HEK293 (cell line): ENCODE data around the gene CDC37.

Source experiments
- GFI1B ChIP-seq: fragments of 450-650 bp; formaldehyde crosslinking; IDR thresholded peaks from 2 replicates; pipeline ENCODE4 v1.5.1; 2016; ENCODE audit warnings: missing biosample characterization, missing genetic modification characterization
- GLI2 ChIP-seq: fragments of 450-650 bp; formaldehyde crosslinking; IDR thresholded peaks from 2 replicates; pipeline ENCODE4; 2017; ENCODE audit warnings: missing biosample characterization, missing genetic modification characterization, low read depth, borderline replicate concordance
- GLI4 ChIP-seq: fragments of 450-650 bp; formaldehyde crosslinking; IDR thresholded peaks from 2 replicates; pipeline ENCODE4 v1.5.1; 2016; ENCODE audit warnings: missing biosample characterization, missing genetic modification characterization
- HOXC10 ChIP-seq: sonication (generic); formaldehyde crosslinking; IDR thresholded peaks from 2 replicates; pipeline ENCODE4 v1.8.1; 2023; ENCODE audit warnings: mild to moderate bottlenecking, missing genetic modification reagents
- KLF8 ChIP-seq: fragments of 450-650 bp; formaldehyde crosslinking; IDR thresholded peaks from 2 replicates; pipeline ENCODE4 v1.5.1; 2016; ENCODE audit warnings: missing biosample characterization, missing genetic modification characterization
- KLF9 ChIP-seq: fragments of 450-650 bp; formaldehyde crosslinking; IDR thresholded peaks from 2 replicates; pipeline ENCODE4 v1.5.1; 2016; ENCODE audit warnings: missing biosample characterization, missing genetic modification characterization, low read depth
- MEIS1 ChIP-seq: sonication (generic); formaldehyde crosslinking; IDR thresholded peaks from 2 replicates; pipeline ENCODE4 v1.8.1; 2022; ENCODE audit warnings: missing genetic modification reagents, mild to moderate bottlenecking, borderline replicate concordance
- MZF1 ChIP-seq: fragments of 450-650 bp; formaldehyde crosslinking; IDR thresholded peaks from 2 replicates; pipeline ENCODE4 v1.5.1; 2017; ENCODE audit warnings: missing biosample characterization, missing genetic modification characterization, borderline replicate concordance
- SALL2 ChIP-seq: fragments of 450-650 bp; formaldehyde crosslinking; IDR thresholded peaks from 2 replicates; pipeline ENCODE4 v1.5.0; 2017; ENCODE audit warnings: missing biosample characterization, mild to moderate bottlenecking, missing genetic modification characterization, borderline replicate concordance
- SP3 ChIP-seq: fragments of 450-650 bp; formaldehyde crosslinking; IDR thresholded peaks from 2 replicates; pipeline ENCODE4 v1.5.1; 2016; ENCODE audit warnings: missing biosample characterization, missing genetic modification characterization
- ZFHX2 ChIP-seq: fragments of 450-650 bp; formaldehyde crosslinking; conservative IDR thresholded peaks from 2 replicates; pipeline ENCODE4 v1.5.1; 2016; ENCODE audit warnings: missing biosample characterization, missing genetic modification characterization
- ZFP69B ChIP-seq: fragments of 450-650 bp; formaldehyde crosslinking; IDR thresholded peaks from 2 replicates; pipeline ENCODE4 v1.5.1; 2016; ENCODE audit warnings: missing biosample characterization, missing genetic modification characterization
- ZNF114 ChIP-seq: fragments of 450-650 bp; formaldehyde crosslinking; IDR thresholded peaks from 2 replicates; pipeline ENCODE4 v1.5.0; 2017; ENCODE audit warnings: missing biosample characterization, missing genetic modification characterization
- ZNF121 ChIP-seq: fragments of 450-650 bp; formaldehyde crosslinking; IDR thresholded peaks from 2 replicates; pipeline ENCODE4 v1.5.1; 2016; ENCODE audit warnings: missing biosample characterization, missing genetic modification characterization
- ZNF223 ChIP-seq: fragments of 450-650 bp; formaldehyde crosslinking; IDR thresholded peaks from 2 replicates; pipeline ENCODE4 v1.5.1; 2016; ENCODE audit warnings: missing biosample characterization, missing genetic modification characterization
- ZNF23 ChIP-seq: fragments of 450-650 bp; formaldehyde crosslinking; IDR thresholded peaks from 2 replicates; pipeline ENCODE4 v1.5.1; 2016; ENCODE audit warnings: missing biosample characterization, missing genetic modification characterization, borderline replicate concordance
- ZNF248 ChIP-seq: fragments of 450-650 bp; formaldehyde crosslinking; IDR thresholded peaks from 2 replicates; pipeline ENCODE4 v1.5.1; 2017; ENCODE audit warnings: missing biosample characterization, missing genetic modification characterization
- ZNF311 ChIP-seq: fragments of 450-650 bp; formaldehyde crosslinking; IDR thresholded peaks from 2 replicates; pipeline ENCODE4 v1.5.1; 2017; ENCODE audit warnings: missing biosample characterization, missing genetic modification characterization, borderline replicate concordance
- ZNF423 ChIP-seq: fragments of 450-650 bp; formaldehyde crosslinking; IDR thresholded peaks from 2 replicates; pipeline ENCODE4 v1.5.1; 2016; ENCODE audit warnings: missing biosample characterization, missing genetic modification characterization
- ZNF473 ChIP-seq: fragments of 450-650 bp; formaldehyde crosslinking; IDR thresholded peaks from 2 replicates; pipeline ENCODE4 v1.5.1; 2017; ENCODE audit warnings: missing biosample characterization, missing genetic modification characterization
- ZNF501 ChIP-seq: fragments of 450-650 bp; formaldehyde crosslinking; IDR thresholded peaks from 2 replicates; pipeline ENCODE4 v1.5.1; 2016; ENCODE audit warnings: missing biosample characterization, missing genetic modification characterization
- ZNF521 ChIP-seq: fragments of 450-650 bp; formaldehyde crosslinking; IDR thresholded peaks from 2 replicates; pipeline ENCODE4 v1.5.1; 2017; ENCODE audit warnings: missing biosample characterization, mild to moderate bottlenecking, missing genetic modification characterization
- ZNF629 ChIP-seq: fragments of 450-650 bp; formaldehyde crosslinking; IDR thresholded peaks from 2 replicates; pipeline ENCODE4 v1.5.1; 2017; ENCODE audit warnings: missing biosample characterization, missing genetic modification characterization
- TF ChIP-seq, protein P1 (sequence below): fragments of 450-650 bp; formaldehyde crosslinking; IDR thresholded peaks from 2 replicates; pipeline ENCODE4 v1.5.1; 2016; ENCODE audit warnings: missing biosample characterization, missing genetic modification characterization
- TF ChIP-seq, protein P2 (sequence below): fragments of 450-650 bp; formaldehyde crosslinking; IDR thresholded peaks from 2 replicates; pipeline ENCODE4 v1.5.1; 2016; ENCODE audit warnings: missing biosample characterization, missing genetic modification characterization
- TF ChIP-seq, protein P3 (sequence below): fragments of 450-650 bp; formaldehyde crosslinking; IDR thresholded peaks from 2 replicates; pipeline ENCODE4 v1.5.1; 2016; ENCODE audit warnings: missing biosample characterization, missing genetic modification characterization
- TF ChIP-seq, protein P4 (sequence below): fragments of 450-650 bp; formaldehyde crosslinking; IDR thresholded peaks from 2 replicates; pipeline ENCODE4 v1.5.1; 2016; ENCODE audit warnings: missing biosample characterization, missing genetic modification characterization
- TF ChIP-seq, protein P5 (sequence below): fragments of 450-650 bp; formaldehyde crosslinking; IDR thresholded peaks from 2 replicates; pipeline ENCODE4 v1.5.1; 2016; ENCODE audit warnings: missing biosample characterization, missing genetic modification characterization, borderline replicate concordance

Gene CDC37

DNA sequence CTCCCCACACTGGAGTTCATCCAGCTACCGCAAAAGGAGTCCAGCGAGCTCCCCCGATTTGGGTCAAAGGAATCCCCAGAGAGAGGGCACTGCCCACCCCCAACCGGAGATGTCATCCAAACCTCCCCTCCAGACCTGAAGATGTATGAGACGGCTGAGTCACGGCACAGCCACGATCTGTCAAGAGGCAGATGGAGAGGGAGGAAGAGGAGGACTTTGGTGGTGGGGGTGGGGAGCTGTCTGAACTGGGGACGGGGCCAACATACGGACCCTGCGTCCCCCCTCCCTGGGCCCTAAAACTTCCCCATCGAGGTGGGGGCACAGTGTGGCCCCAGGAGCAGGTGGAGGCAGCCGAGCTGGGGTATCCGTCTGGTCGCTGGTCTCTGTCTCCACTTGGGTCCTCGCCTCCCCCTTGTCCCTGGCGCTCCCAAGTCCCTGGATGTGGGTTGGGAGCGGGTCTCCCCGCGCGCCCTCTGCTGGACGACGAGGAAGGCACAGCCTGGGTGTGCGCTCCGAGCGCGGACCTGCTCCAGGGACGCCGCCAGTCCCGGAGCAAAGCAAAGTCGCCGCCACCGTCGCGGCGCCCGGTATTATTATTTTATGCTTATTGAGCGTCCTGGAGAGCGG, 20.8 kb upstream of the CDC37 start (continued):
- TF ChIP-seq ZNF473 (tag by site-specific recombination) (no peak), HOXC10 (CRISPR knock-in tag) (no peak), GLI2 (tag by site-specific recombination) (no peak), ZNF423 (no peak), ZNF501 (tag by site-specific recombination) (peak; percentile 52; the same call in 1 of the 2 replicates), ZFP69B (tag by site-specific recombination) (peak; percentile 39; the same call in 1 of the 2 replicates), ZNF223 (tag by site-specific recombination) (no peak), ZNF121 (tag by site-specific recombination) (peak; percentile 11; the same call in 1 of the 2 replicates), ZNF521 (tag by site-specific recombination) (no peak), SP3 (tag by site-specific recombination) (0 out of 2 replicates have a peak, but pooled peaks have one; percentile 10), SALL2 (tag by site-specific recombination) (no peak), ZFHX2 (tag by site-specific recombination) (peak; percentile 57), ZNF114 (tag by site-specific recombination) (no peak), ZNF248 (tag by site-specific recombination) (no peak), KLF9 (tag by site-specific recombination) (0 out of 2 replicates have a peak, but pooled peaks have one; percentile 45), ZNF311 (no peak), KLF8 (tag by site-specific recombination) (peak; percentile 78; the same call in 1 of the 2 replicates), ZNF23 (tag by site-specific recombination) (no peak), ZNF629 (tag by site-specific recombination) (peak; percentile 72; the same call in 1 of the 2 replicates), MEIS1 (CRISPR knock-in tag) (no peak), GFI1B (tag by site-specific recombination) (no peak), MZF1 (tag by site-specific recombination) (peak; percentile 76; the same call in 1 of the 2 replicates), GLI4 (tag by site-specific recombination) (0 out of 2 replicates have a peak, but pooled peaks have one; percentile 36)
- TF ChIP-seq, protein P1, sequence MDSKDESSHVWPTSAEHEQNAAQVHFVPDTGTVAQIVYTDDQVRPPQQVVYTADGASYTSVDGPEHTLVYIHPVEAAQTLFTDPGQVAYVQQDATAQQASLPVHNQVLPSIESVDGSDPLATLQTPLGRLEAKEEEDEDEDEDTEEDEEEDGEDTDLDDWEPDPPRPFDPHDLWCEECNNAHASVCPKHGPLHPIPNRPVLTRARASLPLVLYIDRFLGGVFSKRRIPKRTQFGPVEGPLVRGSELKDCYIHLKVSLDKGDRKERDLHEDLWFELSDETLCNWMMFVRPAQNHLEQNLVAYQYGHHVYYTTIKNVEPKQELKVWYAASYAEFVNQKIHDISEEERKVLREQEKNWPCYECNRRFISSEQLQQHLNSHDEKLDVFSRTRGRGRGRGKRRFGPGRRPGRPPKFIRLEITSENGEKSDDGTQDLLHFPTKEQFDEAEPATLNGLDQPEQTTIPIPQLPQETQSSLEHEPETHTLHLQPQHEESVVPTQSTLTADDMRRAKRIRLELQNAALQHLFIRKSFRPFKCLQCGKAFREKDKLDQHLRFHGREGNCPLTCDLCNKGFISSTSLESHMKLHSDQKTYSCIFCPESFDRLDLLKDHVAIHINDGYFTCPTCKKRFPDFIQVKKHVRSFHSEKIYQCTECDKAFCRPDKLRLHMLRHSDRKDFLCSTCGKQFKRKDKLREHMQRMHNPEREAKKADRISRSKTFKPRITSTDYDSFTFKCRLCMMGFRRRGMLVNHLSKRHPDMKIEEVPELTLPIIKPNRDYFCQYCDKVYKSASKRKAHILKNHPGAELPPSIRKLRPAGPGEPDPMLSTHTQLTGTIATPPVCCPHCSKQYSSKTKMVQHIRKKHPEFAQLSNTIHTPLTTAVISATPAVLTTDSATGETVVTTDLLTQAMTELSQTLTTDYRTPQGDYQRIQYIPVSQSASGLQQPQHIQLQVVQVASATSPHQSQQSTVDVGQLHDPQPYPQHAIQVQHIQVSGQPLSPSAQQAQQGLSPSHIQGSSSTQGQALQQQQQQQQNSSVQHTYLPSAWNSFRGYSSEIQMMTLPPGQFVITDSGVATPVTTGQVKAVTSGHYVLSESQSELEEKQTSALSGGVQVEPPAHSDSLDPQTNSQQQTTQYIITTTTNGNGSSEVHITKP (tag by site-specific recombination) = peak; percentile 92
- TF ChIP-seq, protein P2, sequence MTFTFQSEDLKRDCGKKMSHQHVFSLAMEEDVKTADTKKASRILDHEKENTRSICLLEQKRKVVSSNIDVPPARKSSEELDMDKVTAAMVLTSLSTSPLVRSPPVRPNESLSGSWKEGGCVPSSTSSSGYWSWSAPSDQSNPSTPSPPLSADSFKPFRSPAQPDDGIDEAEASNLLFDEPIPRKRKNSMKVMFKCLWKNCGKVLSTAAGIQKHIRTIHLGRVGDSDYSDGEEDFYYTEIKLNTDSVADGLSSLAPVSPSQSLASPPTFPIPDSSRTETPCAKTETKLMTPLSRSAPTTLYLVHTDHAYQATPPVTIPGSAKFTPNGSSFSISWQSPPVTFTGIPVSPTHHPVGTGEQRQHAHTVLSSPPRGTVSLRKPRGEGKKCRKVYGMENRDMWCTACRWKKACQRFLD (tag by site-specific recombination) = no peak
- TF ChIP-seq, protein P3, sequence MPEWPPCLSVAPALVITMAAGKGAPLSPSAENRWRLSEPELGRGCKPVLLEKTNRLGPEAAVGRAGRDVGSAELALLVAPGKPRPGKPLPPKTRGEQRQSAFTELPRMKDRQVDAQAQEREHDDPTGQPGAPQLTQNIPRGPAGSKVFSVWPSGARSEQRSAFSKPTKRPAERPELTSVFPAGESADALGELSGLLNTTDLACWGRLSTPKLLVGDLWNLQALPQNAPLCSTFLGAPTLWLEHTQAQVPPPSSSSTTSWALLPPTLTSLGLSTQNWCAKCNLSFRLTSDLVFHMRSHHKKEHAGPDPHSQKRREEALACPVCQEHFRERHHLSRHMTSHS (tag by site-specific recombination) = no peak
- TF ChIP-seq, protein P4, sequence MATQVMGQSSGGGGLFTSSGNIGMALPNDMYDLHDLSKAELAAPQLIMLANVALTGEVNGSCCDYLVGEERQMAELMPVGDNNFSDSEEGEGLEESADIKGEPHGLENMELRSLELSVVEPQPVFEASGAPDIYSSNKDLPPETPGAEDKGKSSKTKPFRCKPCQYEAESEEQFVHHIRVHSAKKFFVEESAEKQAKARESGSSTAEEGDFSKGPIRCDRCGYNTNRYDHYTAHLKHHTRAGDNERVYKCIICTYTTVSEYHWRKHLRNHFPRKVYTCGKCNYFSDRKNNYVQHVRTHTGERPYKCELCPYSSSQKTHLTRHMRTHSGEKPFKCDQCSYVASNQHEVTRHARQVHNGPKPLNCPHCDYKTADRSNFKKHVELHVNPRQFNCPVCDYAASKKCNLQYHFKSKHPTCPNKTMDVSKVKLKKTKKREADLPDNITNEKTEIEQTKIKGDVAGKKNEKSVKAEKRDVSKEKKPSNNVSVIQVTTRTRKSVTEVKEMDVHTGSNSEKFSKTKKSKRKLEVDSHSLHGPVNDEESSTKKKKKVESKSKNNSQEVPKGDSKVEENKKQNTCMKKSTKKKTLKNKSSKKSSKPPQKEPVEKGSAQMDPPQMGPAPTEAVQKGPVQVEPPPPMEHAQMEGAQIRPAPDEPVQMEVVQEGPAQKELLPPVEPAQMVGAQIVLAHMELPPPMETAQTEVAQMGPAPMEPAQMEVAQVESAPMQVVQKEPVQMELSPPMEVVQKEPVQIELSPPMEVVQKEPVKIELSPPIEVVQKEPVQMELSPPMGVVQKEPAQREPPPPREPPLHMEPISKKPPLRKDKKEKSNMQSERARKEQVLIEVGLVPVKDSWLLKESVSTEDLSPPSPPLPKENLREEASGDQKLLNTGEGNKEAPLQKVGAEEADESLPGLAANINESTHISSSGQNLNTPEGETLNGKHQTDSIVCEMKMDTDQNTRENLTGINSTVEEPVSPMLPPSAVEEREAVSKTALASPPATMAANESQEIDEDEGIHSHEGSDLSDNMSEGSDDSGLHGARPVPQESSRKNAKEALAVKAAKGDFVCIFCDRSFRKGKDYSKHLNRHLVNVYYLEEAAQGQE (tag by site-specific recombination) = no peak
- TF ChIP-seq, protein P5, sequence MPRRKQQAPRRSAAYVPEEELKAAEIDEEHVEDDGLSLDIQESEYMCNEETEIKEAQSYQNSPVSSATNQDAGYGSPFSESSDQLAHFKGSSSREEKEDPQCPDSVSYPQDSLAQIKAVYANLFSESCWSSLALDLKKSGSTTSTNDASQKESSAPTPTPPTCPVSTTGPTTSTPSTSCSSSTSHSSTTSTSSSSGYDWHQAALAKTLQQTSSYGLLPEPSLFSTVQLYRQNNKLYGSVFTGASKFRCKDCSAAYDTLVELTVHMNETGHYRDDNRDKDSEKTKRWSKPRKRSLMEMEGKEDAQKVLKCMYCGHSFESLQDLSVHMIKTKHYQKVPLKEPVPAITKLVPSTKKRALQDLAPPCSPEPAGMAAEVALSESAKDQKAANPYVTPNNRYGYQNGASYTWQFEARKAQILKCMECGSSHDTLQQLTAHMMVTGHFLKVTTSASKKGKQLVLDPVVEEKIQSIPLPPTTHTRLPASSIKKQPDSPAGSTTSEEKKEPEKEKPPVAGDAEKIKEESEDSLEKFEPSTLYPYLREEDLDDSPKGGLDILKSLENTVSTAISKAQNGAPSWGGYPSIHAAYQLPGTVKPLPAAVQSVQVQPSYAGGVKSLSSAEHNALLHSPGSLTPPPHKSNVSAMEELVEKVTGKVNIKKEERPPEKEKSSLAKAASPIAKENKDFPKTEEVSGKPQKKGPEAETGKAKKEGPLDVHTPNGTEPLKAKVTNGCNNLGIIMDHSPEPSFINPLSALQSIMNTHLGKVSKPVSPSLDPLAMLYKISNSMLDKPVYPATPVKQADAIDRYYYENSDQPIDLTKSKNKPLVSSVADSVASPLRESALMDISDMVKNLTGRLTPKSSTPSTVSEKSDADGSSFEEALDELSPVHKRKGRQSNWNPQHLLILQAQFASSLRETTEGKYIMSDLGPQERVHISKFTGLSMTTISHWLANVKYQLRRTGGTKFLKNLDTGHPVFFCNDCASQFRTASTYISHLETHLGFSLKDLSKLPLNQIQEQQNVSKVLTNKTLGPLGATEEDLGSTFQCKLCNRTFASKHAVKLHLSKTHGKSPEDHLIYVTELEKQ (tag by site-specific recombination) = no peak
